NCI-H2196 (cell line): ENCODE data around the gene ANKRD27.

ENCODE experiments used
- DNase-seq: peaks from one replicate; lab custom pipeline; 2025; ENCODE audit not compliant: unreplicated experiment; lab: John Stamatoyannopoulos, UW

ANKRD27 gene

GRCh38 chr19:32691291-32691951 lies 16.4 kb upstream of the ANKRD27 start, which contains the start of gene NUDT19:
NUDT19 (plus strand) TSS chr19:32691821; CDS start chr19:32691961, 140 bp downstream.
- DNase-seq = peak; percentile 83

DNA sequence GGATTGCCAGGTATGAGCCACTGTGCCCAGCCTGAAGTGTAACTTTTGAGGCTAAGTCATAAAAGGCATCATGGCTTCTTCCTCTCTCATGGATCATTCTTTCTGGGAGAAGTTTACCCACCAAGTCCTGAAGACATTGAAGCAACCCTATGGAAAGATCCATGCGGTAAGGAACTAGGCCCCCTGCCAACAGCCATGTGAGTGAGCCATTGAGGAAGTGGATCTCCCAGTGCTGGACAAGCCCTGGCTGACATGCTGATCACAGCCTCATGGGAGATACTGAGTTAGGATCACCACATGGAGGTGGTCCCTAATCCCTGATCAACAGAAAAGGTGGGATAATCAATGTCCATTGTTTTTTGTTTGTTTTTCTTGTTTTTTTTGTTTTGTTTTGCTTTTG lies 13.3 kb upstream of the ANKRD27 start:
- no peak for DNase-seq

GRCh38 chr19:32687681-32688080 lies 12.7 kb upstream of the ANKRD27 start:
- DNase-seq = no peak

DNA sequence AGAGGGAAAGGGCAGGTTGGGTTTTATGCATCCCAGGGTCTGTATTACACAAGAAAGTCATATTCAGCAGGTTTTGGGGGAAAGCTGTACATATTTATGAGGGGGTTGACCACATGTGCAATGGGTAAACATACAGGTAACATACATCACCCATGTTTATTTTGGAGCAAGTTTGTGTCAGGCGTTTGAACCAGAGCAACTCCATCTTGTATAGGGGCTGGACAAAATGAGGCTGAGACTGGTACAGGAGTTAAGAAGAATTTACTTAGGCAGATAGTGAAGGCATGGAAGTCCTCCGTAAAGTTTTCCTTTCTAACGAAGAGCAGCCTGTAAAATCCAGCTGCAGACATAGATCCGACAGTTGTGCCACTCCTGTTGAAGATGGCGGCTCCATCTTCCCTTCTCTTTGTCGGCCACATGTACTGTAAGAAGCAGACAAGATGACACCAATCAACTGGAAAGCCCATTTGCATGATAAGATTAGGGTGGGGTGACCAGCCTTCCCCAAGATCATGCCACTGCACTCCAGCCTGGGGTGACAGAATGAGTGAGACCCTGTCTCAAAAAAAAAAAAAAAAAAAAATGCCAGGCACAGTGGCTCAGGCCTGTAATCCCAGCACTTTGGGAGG lies 12.0 kb upstream of the ANKRD27 start:
- no peak for DNase-seq

- no peak for DNase-seq
These were observed 7.3 kb upstream of the ANKRD27 start for GRCh38 chr19:32682317-32682716.

DNA sequence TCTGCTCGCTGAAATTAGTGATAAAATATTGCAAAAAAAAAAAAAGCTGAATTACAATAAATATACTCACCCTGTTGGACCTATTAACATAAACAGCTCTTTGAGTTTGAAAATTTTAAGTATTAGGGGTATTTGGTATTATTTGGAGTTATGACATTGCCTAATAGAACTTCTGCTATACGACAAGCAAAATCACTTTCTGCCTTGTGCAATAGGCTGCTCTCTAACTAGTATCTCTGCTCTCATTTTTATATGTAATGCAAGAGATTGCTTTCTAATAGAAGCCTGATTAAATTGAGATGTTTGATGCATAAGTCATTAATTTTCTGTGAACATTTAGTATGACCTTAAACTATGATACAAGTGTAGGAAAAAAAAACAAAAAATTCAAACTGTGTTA lies 6.0 kb upstream of the ANKRD27 start:
- no peak for DNase-seq

- no peak for DNase-seq
These were observed 2.7 kb upstream of the ANKRD27 start for GRCh38 chr19:32677657-32678056.

- no peak for DNase-seq
These were observed 1.9 kb upstream of the ANKRD27 start for GRCh38 chr19:32676895-32677359.

DNA sequence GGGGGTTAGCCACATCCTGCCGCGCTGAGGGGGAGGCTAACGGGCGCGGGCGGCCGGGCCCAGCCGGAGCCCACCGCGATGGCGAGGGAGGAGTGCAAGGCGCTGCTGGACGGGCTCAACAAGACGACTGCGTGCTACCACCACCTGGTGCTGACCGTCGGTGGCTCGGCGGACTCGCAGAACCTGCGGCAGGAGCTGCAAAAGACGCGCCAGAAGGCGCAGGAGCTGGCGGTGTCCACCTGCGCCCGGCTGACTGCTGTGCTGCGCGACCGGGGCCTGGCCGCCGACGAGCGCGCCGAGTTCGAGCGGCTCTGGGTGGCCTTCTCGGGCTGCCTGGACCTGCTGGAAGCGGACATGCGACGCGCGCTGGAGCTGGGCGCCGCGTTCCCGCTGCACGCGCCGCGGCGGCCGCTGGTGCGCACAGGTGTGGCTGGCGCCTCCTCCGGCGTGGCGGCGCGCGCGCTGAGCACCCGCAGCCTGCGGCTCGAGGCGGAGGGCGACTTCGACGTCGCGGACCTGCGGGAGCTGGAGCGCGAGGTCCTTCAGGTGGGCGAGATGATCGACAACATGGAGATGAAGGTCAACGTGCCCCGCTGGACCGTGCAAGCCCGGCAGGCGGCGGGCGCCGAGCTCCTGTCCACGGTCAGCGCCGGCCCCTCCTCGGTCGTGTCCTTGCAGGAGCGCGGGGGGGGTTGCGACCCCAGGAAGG lies 1.4 kb upstream of the ANKRD27 start:
- DNase-seq = peak; percentile 22

- DNase-seq = peak; percentile 69
These were observed 773 bp upstream of the ANKRD27 start, which contains the start of gene RGS9BP for GRCh38 chr19:32675720-32676185. RGS9BP (plus strand) TSS chr19:32675848; CDS start chr19:32676264, 416 bp downstream.

- peak; percentile 47 for DNase-seq
These were observed 638 bp downstream of the ANKRD27 start for GRCh38 chr19:32674153-32674930.

DNA sequence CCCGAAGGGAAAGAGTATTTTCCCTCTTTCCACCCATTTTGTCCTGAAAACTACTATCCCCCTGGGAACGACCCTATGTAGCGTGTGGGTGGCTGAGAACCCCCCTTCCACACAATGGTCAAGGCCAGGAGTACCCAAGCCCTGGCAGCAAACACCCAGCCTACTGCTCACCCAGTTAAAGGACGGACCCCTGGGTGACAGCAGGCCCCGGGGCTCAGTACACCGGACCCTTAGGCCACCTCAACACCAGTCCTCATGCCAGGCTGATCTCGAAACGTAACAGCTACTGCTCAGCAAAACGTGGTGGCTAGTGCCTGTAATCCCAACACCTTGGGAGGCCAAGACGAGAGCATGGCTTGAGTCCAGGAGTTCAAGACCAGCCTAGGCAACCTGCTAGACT lies 1.4 kb downstream of the ANKRD27 start:
- DNase-seq = no peak

- DNase-seq = no peak
These were observed 2.1 kb downstream of the ANKRD27 start for GRCh38 chr19:32672841-32673240.

DNA sequence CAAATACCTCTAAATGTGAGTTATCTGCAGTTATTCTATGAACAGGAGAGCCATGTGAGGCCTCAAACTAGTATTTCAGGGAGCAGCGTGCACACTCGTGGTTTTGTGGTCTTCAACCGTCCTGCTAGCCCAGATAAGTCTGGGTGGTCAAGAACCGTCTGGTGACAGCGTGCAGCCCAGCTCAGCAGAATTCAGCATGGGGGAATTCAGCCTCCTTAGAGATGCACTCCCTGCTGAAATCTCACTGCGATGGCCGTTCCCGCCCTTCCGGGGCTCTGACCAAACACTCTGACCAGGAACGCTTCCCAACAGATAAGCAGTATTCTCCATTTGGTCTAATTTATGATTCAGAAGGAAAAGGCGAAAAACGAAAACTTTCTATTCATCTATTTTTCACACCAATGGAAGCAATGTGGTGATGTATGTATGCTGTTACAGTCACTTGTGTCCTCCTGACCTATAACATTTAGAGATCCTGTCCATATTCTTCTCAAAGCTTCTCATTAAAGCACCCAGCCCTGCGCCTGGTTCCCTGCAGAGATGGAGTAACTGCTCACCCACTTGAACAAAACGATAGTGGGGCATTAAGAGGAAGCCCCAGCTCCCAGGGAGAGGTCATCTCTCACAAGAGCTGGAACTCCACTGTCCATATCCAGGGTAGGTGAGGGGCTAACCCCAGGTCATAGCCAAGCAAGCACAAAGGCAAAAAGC lies 2.9 kb downstream of the ANKRD27 start:
- no peak for DNase-seq

- DNase-seq = no peak
These were observed 5.7 kb downstream of the ANKRD27 start for GRCh38 chr19:32669310-32669709.

DNA sequence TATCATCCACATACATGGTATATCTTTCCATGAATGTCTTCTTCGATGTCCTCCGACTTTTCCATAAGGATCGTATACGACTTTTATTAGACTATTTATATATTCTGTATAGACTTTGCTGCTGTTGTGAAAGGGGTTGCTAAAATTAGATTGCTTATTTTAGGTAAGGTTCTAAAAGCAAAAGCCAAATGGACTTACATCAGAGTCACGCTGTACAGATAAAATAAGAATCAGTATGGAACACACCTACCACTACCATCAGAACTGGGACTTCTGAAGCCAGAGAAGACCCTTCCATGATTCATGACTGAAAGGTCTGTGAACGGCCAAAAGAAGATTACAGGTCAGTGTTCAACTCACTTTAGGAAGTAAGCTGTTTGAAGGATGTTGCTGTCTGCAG lies 8.9 kb downstream of the ANKRD27 start:
- no peak for DNase-seq

- no peak for DNase-seq
These were observed 12.8 kb downstream of the ANKRD27 start for GRCh38 chr19:32662186-32662585.

GRCh38 chr19:32661318-32661717 lies 13.7 kb downstream of the ANKRD27 start:
- no peak for DNase-seq

DNA sequence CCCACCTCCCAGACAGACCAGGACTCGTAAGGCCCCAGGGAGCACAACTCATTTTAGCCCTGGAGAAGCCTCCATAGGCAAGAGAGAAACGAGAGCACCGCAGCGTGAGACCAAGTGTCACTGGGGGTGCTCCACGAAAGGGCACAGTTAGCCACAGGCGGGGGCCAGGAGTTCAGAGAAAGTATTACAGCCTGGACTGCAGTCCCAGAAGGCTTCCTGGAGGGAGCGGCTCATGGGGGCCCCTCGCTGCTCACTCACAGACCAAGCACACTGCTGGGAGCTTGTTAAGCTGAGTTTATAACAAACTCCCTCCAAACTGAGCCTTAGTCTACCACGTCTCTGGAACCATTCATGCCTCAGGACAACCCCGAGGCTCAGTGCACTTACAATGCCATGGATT lies 16.5 kb downstream of the ANKRD27 start:
- no peak for DNase-seq

DNA sequence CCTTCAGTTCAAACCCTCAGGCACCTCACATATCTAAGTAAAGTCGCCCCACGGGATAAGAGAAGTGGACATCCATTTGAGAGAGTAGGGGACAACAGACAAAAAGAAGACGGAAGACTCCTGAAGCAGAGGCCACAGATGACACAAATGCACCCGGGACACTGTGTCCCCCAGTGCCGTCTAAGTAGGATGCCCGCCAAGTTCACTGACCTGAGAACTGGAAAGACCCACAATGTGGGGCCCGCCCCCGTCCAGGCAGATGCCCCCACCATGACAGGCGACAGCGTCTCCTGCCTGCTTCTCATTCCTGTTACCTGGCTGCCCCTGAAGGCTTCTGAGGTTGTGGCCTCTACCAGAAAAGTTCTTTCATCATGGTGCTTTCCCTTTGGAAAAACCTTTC lies 16.9 kb downstream of the ANKRD27 start:
- no peak for DNase-seq
